ENCODE measurements around the gene IL12RB2. TPM values are rescaled to one million over a fixed set of nuclear protein-coding genes. Genes with fewer than 3 reads are reported as not detected.

IL12RB2 gene
- total and polyA plus RNA-seq, 2 donors from 2014 or later = 0.26 to 1.5 TPM

- FAIRE-seq (no peak), DNase-seq (no peak)
- no peak overlapping the region for H3K9ac ChIP-seq (ENCODE audit: low read length in 3 of 3)
- no peak for TF ChIP-seq CTCF (IDR thresholded peaks at IDR 0.05; ENCODE audit: borderline replicate concordance, extremely low read depth, insufficient read depth)
- no peaks in the 10 kb centered on the region for H3K27me3 ChIP-seq (ENCODE audit: control insufficient read depth, insufficient read depth, low read length)
- no peaks in the 10 kb centered on the region for H3K36me3 ChIP-seq (ENCODE audit: control insufficient read depth in 2 of 3, insufficient read depth in 3 of 3, low read length in 3 of 3)
- H3K4me1 ChIP-seq (ENCODE audit: control insufficient read depth in 2 of 3, insufficient read depth in 2 of 3, low read depth in 1 of 3, low read length in 3 of 3) = no peaks in the 10 kb centered on the region
- intact Hi-C loops (cut with DNase I) = no loop called here
- no peak overlapping the region for H3K4me3 ChIP-seq (ENCODE audit: low read length in 3 of 3)
- no peak overlapping the region for H3K27ac ChIP-seq (ENCODE audit: low read depth in 2 of 2, low read length in 2 of 2)
- no peaks in the 10 kb centered on the region for H3K9me3 ChIP-seq (ENCODE audit: control insufficient read depth in 2 of 3, insufficient read depth in 1 of 3, low read length in 3 of 3)
Observed at GRCh38 chr1:67336157-67336556, 28.5 kb downstream of the IL12RB2 start.

DNA sequence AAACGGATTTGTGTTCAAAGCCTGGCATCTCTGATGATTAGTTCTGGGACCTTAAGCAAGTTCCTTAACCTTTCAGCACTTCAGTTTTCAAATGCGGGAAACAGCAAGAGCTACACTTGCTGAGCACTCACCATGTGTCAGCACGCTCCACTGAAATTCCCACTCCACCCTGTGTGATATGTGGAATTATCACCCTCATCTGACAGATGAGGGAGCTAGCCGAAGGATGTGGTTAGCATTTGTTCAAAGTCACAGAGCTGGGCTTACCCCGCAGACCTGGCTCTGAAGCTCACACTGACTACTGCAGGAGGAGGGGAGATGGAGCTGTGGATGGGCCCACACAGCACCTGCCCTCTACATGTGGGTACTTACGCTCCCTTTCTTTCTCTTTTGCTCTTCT is 29.1 kb downstream of the IL12RB2 start:
- intact Hi-C loops (cut with DNase I) = no loop called here
- no peak for DNase-seq
- Histone ChIP-seq H3K4me1 (ENCODE audit: control insufficient read depth in 2 of 3, insufficient read depth in 2 of 3, low read depth in 1 of 3, low read length in 3 of 3) (no peaks in the 10 kb centered on the region), H3K36me3 (ENCODE audit: control insufficient read depth in 2 of 3, insufficient read depth in 3 of 3, low read length in 3 of 3) (no peaks in the 10 kb centered on the region), H3K4me3 (ENCODE audit: low read length in 3 of 3) (no peak overlapping the region), H3K27me3 (ENCODE audit: control insufficient read depth, insufficient read depth, low read length) (no peaks in the 10 kb centered on the region), H3K27ac (ENCODE audit: low read depth in 2 of 2, low read length in 2 of 2) (no peak overlapping the region), H3K9me3 (ENCODE audit: control insufficient read depth in 2 of 3, insufficient read depth in 1 of 3, low read length in 3 of 3) (no peaks in the 10 kb centered on the region), H3K9ac (ENCODE audit: low read length in 3 of 3) (no peak overlapping the region)
- no peak for TF ChIP-seq CTCF (IDR thresholded peaks at IDR 0.05; ENCODE audit: borderline replicate concordance, extremely low read depth, insufficient read depth)
- FAIRE-seq = no peak

GRCh38 chr1:67338642-67339041 is 31.0 kb downstream of the IL12RB2 start:
- peak in 1 of 5 donors; percentile 9 for DNase-seq
- Histone ChIP-seq H3K27me3 (ENCODE audit: control insufficient read depth, insufficient read depth, low read length) (no peaks in the 10 kb centered on the region), H3K36me3 (ENCODE audit: control insufficient read depth in 2 of 3, insufficient read depth in 3 of 3, low read length in 3 of 3) (no peaks in the 10 kb centered on the region), H3K9me3 (ENCODE audit: control insufficient read depth in 2 of 3, insufficient read depth in 1 of 3, low read length in 3 of 3) (no peaks in the 10 kb centered on the region), H3K4me1 (ENCODE audit: control insufficient read depth in 2 of 3, insufficient read depth in 2 of 3, low read depth in 1 of 3, low read length in 3 of 3) (no peaks in the 10 kb centered on the region), H3K9ac (ENCODE audit: low read length in 3 of 3) (no peak overlapping the region), H3K27ac (ENCODE audit: low read depth in 2 of 2, low read length in 2 of 2) (no peak overlapping the region), H3K4me3 (ENCODE audit: low read length in 3 of 3) (no peak overlapping the region)
- TF ChIP-seq CTCF (IDR thresholded peaks at IDR 0.05; ENCODE audit: borderline replicate concordance, extremely low read depth, insufficient read depth) = no peak
- no peak for FAIRE-seq
- intact Hi-C loops (cut with DNase I) = no loop called here

Data from kidney (tissue), 14 donors.